SHP77 treated with DMSO at 0.1 percent for 48 hours (cell line): ENCODE measurements around the gene SRGN.
"Not testable (repeated sequence)": the region's sequence is repeated elsewhere in the genome, so short reads cannot be mapped to it uniquely, and the experiment has no call there.

ENCODE experiments used
- DNase-seq: peaks from one replicate; lab custom pipeline; 2025; lab: John Stamatoyannopoulos, UW

SRGN gene

GRCh38 chr10:69087590-69088470 is at the start of gene SRGN:
TSS of gene SRGN (plus strand) at chr10:69088103. CDS start at chr10:69088158, 55 bp downstream.
- no peak for DNase-seq

- not testable (repeated sequence) for DNase-seq
Observed at GRCh38 chr10:69040904-69041303, 47.0 kb upstream of the SRGN start.

GRCh38 chr10:69042417-69042816 is 45.5 kb upstream of the SRGN start:
- no peak for DNase-seq

- DNase-seq, result no peak
Observed at GRCh38 chr10:69042838-69043237, 45.1 kb upstream of the SRGN start.

GRCh38 chr10:69043931-69044531 is 43.9 kb upstream of the SRGN start:
- no peak for DNase-seq

- no peak for DNase-seq
Observed at GRCh38 chr10:69044546-69044945, 43.4 kb upstream of the SRGN start.

- no peak for DNase-seq
Observed at GRCh38 chr10:69045441-69046300, 42.2 kb upstream of the SRGN start.

GRCh38 chr10:69047111-69047832 is 40.6 kb upstream of the SRGN start:
- no peak for DNase-seq

GRCh38 chr10:69048103-69048502 is 39.8 kb upstream of the SRGN start:
- no peak for DNase-seq

- no peak for DNase-seq
Observed at GRCh38 chr10:69049566-69049961, 38.3 kb upstream of the SRGN start.

- DNase-seq, result no peak
Observed at GRCh38 chr10:69051303-69051702, 36.6 kb upstream of the SRGN start.

GRCh38 chr10:69051710-69052487 is 36.0 kb upstream of the SRGN start:
- no peak for DNase-seq

GRCh38 chr10:69052736-69053135 is 35.2 kb upstream of the SRGN start:
- DNase-seq, result no peak

GRCh38 chr10:69055241-69055640 is 32.7 kb upstream of the SRGN start:
- no peak for DNase-seq

GRCh38 chr10:69056129-69056528 is 31.8 kb upstream of the SRGN start:
- no peak for DNase-seq

- no peak for DNase-seq
Observed at GRCh38 chr10:69056536-69057260, 31.2 kb upstream of the SRGN start.

- DNase-seq, result no peak
Observed at GRCh38 chr10:69057261-69057950, 30.5 kb upstream of the SRGN start.

GRCh38 chr10:69057951-69058297 is 30.0 kb upstream of the SRGN start:
- no peak for DNase-seq

GRCh38 chr10:69060127-69060798 is 27.6 kb upstream of the SRGN start:
- DNase-seq, result no peak
